ENCODE data around the gene GFAP.

Gene GFAP

DNA sequence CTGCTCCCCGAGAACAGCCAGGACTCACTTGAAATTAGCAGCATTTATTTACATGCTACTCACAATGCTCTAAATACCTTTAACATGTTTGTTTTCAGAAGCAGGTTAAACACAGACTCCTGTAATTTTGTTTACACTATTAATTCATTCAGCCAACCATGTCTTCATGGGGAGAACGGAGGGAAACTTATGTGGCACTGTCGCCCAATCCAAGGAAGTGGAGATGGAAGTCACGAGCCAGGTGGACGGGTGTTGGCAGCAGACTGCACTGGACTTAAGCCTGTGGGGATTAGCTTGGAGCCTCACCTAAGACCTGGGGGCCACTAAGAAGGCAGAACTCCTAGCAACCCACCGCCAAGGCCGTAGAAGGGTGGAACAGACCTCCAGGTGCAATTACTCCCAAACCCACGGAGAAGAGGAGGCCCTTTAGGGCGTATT lies 8.8 kb upstream of the GFAP start:
- no peak overlapping the region for H3K27ac ChIP-seq
- H3K4me1 ChIP-seq: no peaks in the 10 kb centered on the region
- H3K9ac ChIP-seq: no peak overlapping the region
- H3K4me2 ChIP-seq (ENCODE audit: low read length): no peak overlapping the region
- no peaks in the 10 kb centered on the region for H3K9me3 ChIP-seq (ENCODE audit: control insufficient read depth, low read length)
- no peak overlapping the region for H3K4me3 ChIP-seq (ENCODE audit: low read depth, low read length)
- H3K36me3 ChIP-seq (ENCODE audit: control insufficient read depth, insufficient read depth, low read length): no peaks in the 10 kb centered on the region
- no peaks in the 10 kb centered on the region for H3K27me3 ChIP-seq (ENCODE audit: control insufficient read depth, insufficient read depth, low read length)
- no peak for TF ChIP-seq CTCF (IDR thresholded peaks at IDR 0.05)
- no peaks in the 10 kb centered on the region for H3K79me2 ChIP-seq
- no peak overlapping the region for H2AFZ ChIP-seq

DNA sequence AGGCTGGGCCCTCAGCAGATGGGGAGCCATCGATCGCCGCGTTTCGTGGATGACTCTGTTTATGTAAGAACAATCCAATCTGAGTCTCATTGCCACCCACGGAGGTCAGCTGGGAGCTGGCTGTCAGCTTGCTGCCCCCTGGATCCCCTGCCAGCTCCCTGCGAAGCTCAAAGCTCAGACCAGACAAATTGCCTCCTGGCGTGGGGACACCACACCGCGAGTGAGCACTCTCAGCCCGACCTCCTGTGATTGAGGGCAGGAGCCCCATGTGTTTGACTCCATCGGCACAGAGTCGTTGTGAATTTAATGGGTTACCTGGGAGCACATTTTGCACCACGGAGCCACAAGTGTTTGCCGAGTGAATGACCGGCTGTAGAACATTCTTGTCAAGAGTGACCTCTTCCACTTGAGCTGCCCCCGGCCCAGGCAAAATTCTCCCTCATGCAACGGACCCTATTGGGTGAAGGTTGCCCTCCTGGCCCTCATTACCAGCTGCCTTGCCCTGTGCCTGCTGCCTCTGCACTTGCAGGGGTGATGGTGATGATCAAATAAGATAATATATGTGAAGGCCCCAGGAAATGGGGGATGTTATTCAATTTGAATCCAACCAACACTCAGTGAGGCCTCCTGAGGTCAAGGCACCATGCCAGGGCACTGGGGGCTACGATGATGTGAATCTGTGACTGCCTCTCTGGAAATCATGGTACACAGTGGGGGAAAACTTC lies 7.6 kb upstream of the GFAP start:
- Histone ChIP-seq H3K27me3 (ENCODE audit: control insufficient read depth, insufficient read depth, low read length) (no peaks in the 10 kb centered on the region), H3K9ac (no peak overlapping the region)

DNA sequence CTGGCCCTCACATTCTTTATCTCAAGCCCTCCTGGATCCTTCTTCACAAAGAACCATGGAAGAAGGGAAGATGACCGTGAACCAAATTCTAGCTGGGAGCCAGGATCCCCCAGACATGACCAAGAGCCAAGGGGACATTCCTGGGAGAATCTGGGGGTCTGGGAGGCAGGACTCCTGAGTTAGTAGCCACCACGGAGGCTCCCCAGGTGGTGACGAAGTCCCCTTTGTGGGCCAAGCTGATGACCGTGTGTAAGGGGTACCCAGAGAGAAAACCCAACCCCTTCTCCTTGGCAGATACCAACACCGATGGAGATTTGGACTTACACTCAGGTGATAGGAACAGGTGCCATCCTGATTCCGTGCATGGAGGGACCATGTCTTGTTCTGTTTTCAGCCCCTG lies 6.8 kb upstream of the GFAP start:
- Histone ChIP-seq H3K4me2 (ENCODE audit: low read length) (no peak overlapping the region), H3K4me3 (ENCODE audit: low read depth, low read length) (no peak overlapping the region), H3K79me2 (no peaks in the 10 kb centered on the region), H3K9me3 (ENCODE audit: control insufficient read depth, low read length) (no peaks in the 10 kb centered on the region), H3K9ac (no peak overlapping the region), H3K27ac (no peak overlapping the region), H2AFZ (no peak overlapping the region), H3K36me3 (ENCODE audit: control insufficient read depth, insufficient read depth, low read length) (no peaks in the 10 kb centered on the region), H3K4me1 (no peaks in the 10 kb centered on the region), H3K27me3 (ENCODE audit: control insufficient read depth, insufficient read depth, low read length) (no peaks in the 10 kb centered on the region)
- no peak for TF ChIP-seq CTCF (IDR thresholded peaks at IDR 0.05)

More for the DNA sequence above, 7.6 kb upstream of the GFAP start:
- Histone ChIP-seq H3K4me3 (ENCODE audit: low read depth, low read length) (no peak overlapping the region), H3K79me2 (no peaks in the 10 kb centered on the region), H2AFZ (no peak overlapping the region), H3K27ac (no peak overlapping the region), H3K4me2 (ENCODE audit: low read length) (no peak overlapping the region), H3K4me1 (no peaks in the 10 kb centered on the region), H3K36me3 (ENCODE audit: control insufficient read depth, insufficient read depth, low read length) (no peaks in the 10 kb centered on the region), H3K9me3 (ENCODE audit: control insufficient read depth, low read length) (no peaks in the 10 kb centered on the region)
- TF ChIP-seq CTCF (IDR thresholded peaks at IDR 0.05): no peak

GRCh38 chr17:44921122-44921882 lies 6.0 kb upstream of the GFAP start:
- H3K9me3 ChIP-seq (ENCODE audit: control insufficient read depth, low read length): no peaks in the 10 kb centered on the region
- H2AFZ ChIP-seq: no peak overlapping the region
- no peak overlapping the region for H3K4me2 ChIP-seq (ENCODE audit: low read length)
- H3K79me2 ChIP-seq: no peaks in the 10 kb centered on the region
- no peaks in the 10 kb centered on the region for H3K4me1 ChIP-seq
- no peak overlapping the region for H3K27ac ChIP-seq
- no peak overlapping the region for H3K4me3 ChIP-seq (ENCODE audit: low read depth, low read length)
- no peak overlapping the region for H3K9ac ChIP-seq
- no peaks in the 10 kb centered on the region for H3K36me3 ChIP-seq (ENCODE audit: control insufficient read depth, insufficient read depth, low read length)
- no peak for TF ChIP-seq CTCF (IDR thresholded peaks at IDR 0.05)
- H3K27me3 ChIP-seq (ENCODE audit: control insufficient read depth, insufficient read depth, low read length): no peaks in the 10 kb centered on the region
